Measurements from ENCODE around the gene CAPN9.

DNA sequence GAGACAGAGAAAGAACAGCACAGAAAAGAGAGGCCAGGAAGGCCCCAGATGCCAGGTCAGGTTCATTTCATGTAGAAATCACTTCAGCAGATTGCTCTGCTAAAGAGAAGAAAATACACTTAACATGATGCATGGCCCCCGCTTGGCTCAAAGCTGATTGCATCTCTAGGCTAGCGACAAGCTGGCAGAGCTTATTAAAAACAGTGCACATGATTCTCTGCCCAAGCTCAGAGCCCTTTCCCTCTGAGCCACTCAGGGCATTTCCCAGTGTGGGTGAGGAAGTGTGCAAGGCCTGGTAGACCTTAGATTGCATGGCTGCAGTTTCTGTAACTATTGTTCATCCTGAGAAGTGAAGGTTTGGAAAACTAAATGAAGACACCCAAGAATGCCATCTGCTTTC lies 3.3 kb upstream of the CAPN9 start:
- no peak for TF ChIP-seq POLR2A (IDR thresholded peaks at IDR 0.05; ENCODE audit: low read length)
- TF ChIP-seq GATA1 (IDR thresholded peaks at IDR 0.05; ENCODE audit: low read depth, low read length), result no peak
